Stimulated activated CD4-positive, alpha-beta T cell treated with anti-CD3 and anti-CD28 coated beads, Interleukin-1b, Interleukin-23, amount 100 ng/mL, for 1 hour (primary cell): ENCODE data around the gene ZDHHC6.
"Not testable (repeated sequence)": the region's sequence is repeated elsewhere in the genome, so short reads cannot be mapped to it uniquely, and the experiment has no call there.

Experiments
- DNase-seq, 2 donors: peaks; one replicate each; pipeline ENCODE4 v3.0.0-alpha.2; 2020; ENCODE audit warnings: low read depth in 2 of 2

ZDHHC6 gene

GRCh38 chr10:112446055-112446854 is 459 bp downstream of the ZDHHC6 start:
- DNase-seq = no peak

- no peak for DNase-seq
Measured at GRCh38 chr10:112442063-112442462, 4.7 kb downstream of the ZDHHC6 start.

- DNase-seq = no peak
Measured at GRCh38 chr10:112441520-112441919, 5.2 kb downstream of the ZDHHC6 start.

GRCh38 chr10:112438356-112438755 is 8.4 kb downstream of the ZDHHC6 start:
- DNase-seq = no peak

- DNase-seq = no peak
Measured at GRCh38 chr10:112434988-112435619, 11.6 kb downstream of the ZDHHC6 start.

- DNase-seq = no peak
Measured at GRCh38 chr10:112433136-112433535, 13.6 kb downstream of the ZDHHC6 start.

- DNase-seq = no peak
Measured at GRCh38 chr10:112429654-112430230, 17.0 kb downstream of the ZDHHC6 start.

- DNase-seq = no peak
Measured at GRCh38 chr10:112429147-112429546, 17.6 kb downstream of the ZDHHC6 start.

- no peak for DNase-seq
Measured at GRCh38 chr10:112426111-112426510, 20.6 kb downstream of the ZDHHC6 start.

GRCh38 chr10:112424651-112425050 is 22.1 kb downstream of the ZDHHC6 start:
- DNase-seq = no peak

GRCh38 chr10:112421731-112422130 is 25.0 kb downstream of the ZDHHC6 start:
- DNase-seq = no peak

- no peak for DNase-seq
Measured at GRCh38 chr10:112412696-112413095, 34.0 kb downstream of the ZDHHC6 start.

GRCh38 chr10:112409755-112410154 is 37.0 kb downstream of the ZDHHC6 start:
- no peak for DNase-seq

GRCh38 chr10:112409299-112409698 is 37.4 kb downstream of the ZDHHC6 start:
- no peak for DNase-seq

- DNase-seq = no peak
Measured at GRCh38 chr10:112407696-112408095, 39.0 kb downstream of the ZDHHC6 start.

- DNase-seq = not testable (repeated sequence)
Measured at GRCh38 chr10:112406806-112407205, 39.9 kb downstream of the ZDHHC6 start.

- no peak for DNase-seq
Measured at GRCh38 chr10:112404617-112405016, 42.1 kb downstream of the ZDHHC6 start.

GRCh38 chr10:112402917-112403316 is 43.8 kb downstream of the ZDHHC6 start:
- DNase-seq = no peak

- no peak for DNase-seq
Measured at GRCh38 chr10:112397592-112397991, 49.1 kb downstream of the ZDHHC6 start.

- DNase-seq = no peak
Measured at GRCh38 chr10:112395809-112396530, 50.7 kb downstream of the ZDHHC6 start.

- DNase-seq = no peak
Measured at GRCh38 chr10:112394475-112394875, 52.2 kb downstream of the ZDHHC6 start.

- no peak for DNase-seq
Measured at GRCh38 chr10:112393827-112394226, 52.9 kb downstream of the ZDHHC6 start.
